Nephron (organoid): ENCODE data around the gene SMARCA2.

Experiments
- H3K27ac Mint-ChIP-seq, 3 experiments: 2 replicates each; pipeline ENCODE4 v1.8.0; 2020; ENCODE audit warnings: mixed read lengths in 3 of 3, mild to moderate bottlenecking in 2 of 3, moderate library complexity in 1 of 3
- H3K27me3 Mint-ChIP-seq: 2 replicates; pipeline ENCODE4 v1.8.0; 2021; ENCODE audit warnings: low read depth, mild to moderate bottlenecking, moderate library complexity, mixed read lengths
- H3K36me3 Mint-ChIP-seq: 2 replicates; pipeline ENCODE4 v1.8.0; 2020; ENCODE audit warnings: low read depth, mixed read lengths
- H3K4me1 Mint-ChIP-seq: 2 replicates; pipeline ENCODE4 v1.8.0; 2020; ENCODE audit warnings: mixed read lengths
- H3K4me3 Mint-ChIP-seq, 3 experiments: 2 replicates each; pipeline ENCODE4 v1.8.0; 2020; ENCODE audit warnings: mild to moderate bottlenecking in 3 of 3, mixed read lengths in 3 of 3, moderate library complexity in 2 of 3
- H3K9me3 Mint-ChIP-seq: 2 replicates; pipeline ENCODE4 v1.8.0; 2020; ENCODE audit warnings: mixed read lengths
- CTCF ChIP-seq, 3 experiments: fragments of 200-600 bp; sonication (generic); IDR thresholded peaks; one replicate each; pipeline ENCODE4 v1.5.0; 2021; ENCODE audit warnings: antibody characterized with exemption in 3 of 3; ENCODE audit not compliant: unreplicated experiment in 3 of 3

The SMARCA2 gene

GRCh38 chr9:2227144-2227867 lies 212.2 kb downstream of the SMARCA2 start:
- no peak for TF ChIP-seq CTCF (IDR thresholded peaks at IDR 0.05; ENCODE audit: unreplicated experiment in 3 of 3)
- H3K4me1 Mint-ChIP-seq: peaks cover 20% of the 10 kb centered on the region

GRCh38 chr9:2228132-2228531 lies 213.0 kb downstream of the SMARCA2 start:
- TF ChIP-seq CTCF (IDR thresholded peaks at IDR 0.05; ENCODE audit: unreplicated experiment in 3 of 3): peak; percentile 20 to 30 (median 30)
- no peak overlapping the region for H3K4me3 Mint-ChIP-seq
- peaks cover 3% of the 10 kb centered on the region for H3K9me3 Mint-ChIP-seq

More at GRCh38 chr9:2227144-2227867, 212.2 kb downstream of the SMARCA2 start:
- Mint-ChIP-seq H3K9me3 (peaks cover 5% of the 10 kb centered on the region), H3K27ac (peak overlapping the region; percentile 28 to 68 (median 46)), H3K4me3 (no peak overlapping the region), H3K36me3 (no peaks in the 10 kb centered on the region), H3K27me3 (no peaks in the 10 kb centered on the region)

GRCh38 chr9:2228641-2229040 lies 213.5 kb downstream of the SMARCA2 start:
- peaks cover 3% of the 10 kb centered on the region for H3K9me3 Mint-ChIP-seq
- H3K4me3 Mint-ChIP-seq: no peak overlapping the region
- H3K27ac Mint-ChIP-seq: peak overlapping the region in 2 of 3 experiments; percentile 15 to 46
- H3K27me3 Mint-ChIP-seq: no peaks in the 10 kb centered on the region
- no peaks in the 10 kb centered on the region for H3K36me3 Mint-ChIP-seq
- TF ChIP-seq CTCF (IDR thresholded peaks at IDR 0.05; ENCODE audit: unreplicated experiment in 3 of 3): no peak
- H3K4me1 Mint-ChIP-seq: peaks cover 29% of the 10 kb centered on the region

More at GRCh38 chr9:2228132-2228531, 213.0 kb downstream of the SMARCA2 start:
- peak overlapping the region in 2 of 3 experiments; percentile 28 to 46 for H3K27ac Mint-ChIP-seq
- no peaks in the 10 kb centered on the region for H3K27me3 Mint-ChIP-seq
- H3K36me3 Mint-ChIP-seq: no peaks in the 10 kb centered on the region
- peaks cover 24% of the 10 kb centered on the region for H3K4me1 Mint-ChIP-seq

- no peak for TF ChIP-seq CTCF (IDR thresholded peaks at IDR 0.05; ENCODE audit: unreplicated experiment in 3 of 3)
- H3K27me3 Mint-ChIP-seq: no peaks in the 10 kb centered on the region
- no peaks in the 10 kb centered on the region for H3K36me3 Mint-ChIP-seq
- peaks cover 3% of the 10 kb centered on the region for H3K9me3 Mint-ChIP-seq
- no peak overlapping the region for H3K4me3 Mint-ChIP-seq
- peaks cover 32% of the 10 kb centered on the region for H3K4me1 Mint-ChIP-seq
- peak overlapping the region in 2 of 3 experiments; percentile 45 to 46 for H3K27ac Mint-ChIP-seq
These were observed 214.1 kb downstream of the SMARCA2 start for GRCh38 chr9:2229109-2229721.

GRCh38 chr9:2230362-2230761 lies 215.2 kb downstream of the SMARCA2 start:
- peaks cover 44% of the 10 kb centered on the region for H3K4me1 Mint-ChIP-seq
- no peaks in the 10 kb centered on the region for H3K9me3 Mint-ChIP-seq
- peak overlapping the region in 2 of 3 experiments; percentile 46 to 50 for H3K27ac Mint-ChIP-seq
- no peak overlapping the region for H3K4me3 Mint-ChIP-seq
- H3K36me3 Mint-ChIP-seq: no peaks in the 10 kb centered on the region
- no peaks in the 10 kb centered on the region for H3K27me3 Mint-ChIP-seq
- no peak for TF ChIP-seq CTCF (IDR thresholded peaks at IDR 0.05; ENCODE audit: unreplicated experiment in 3 of 3)
